H9 (cell line): ENCODE measurements around the gene CHRNA4. TPM values are rescaled to one million over a fixed set of nuclear protein-coding genes. Genes with fewer than 3 reads are reported as not detected.

ENCODE experiments used
- DNase-seq: peaks from one replicate; pipeline ENCODE4 v3.0.0-alpha.2; 2017
- H2AFZ ChIP-seq: one replicate; pipeline ENCODE4 v1.6.1; 2013; ENCODE audit warnings: mild to moderate bottlenecking, low read length, control low read depth, moderate library complexity
- H2AK5ac ChIP-seq: 2 replicates; pipeline ENCODE4 v1.6.1; 2013; ENCODE audit warnings: low read length, control low read depth, mixed read lengths; ENCODE audit not compliant: insufficient read length
- H2BK120ac ChIP-seq: one replicate; pipeline ENCODE4 v1.6.1; 2013; ENCODE audit warnings: low read depth, mild to moderate bottlenecking, low read length, control low read depth, inconsistent platforms; ENCODE audit not compliant: poor library complexity, severe bottlenecking
- H2BK12ac ChIP-seq: 2 replicates; pipeline ENCODE4 v1.6.1; 2013; ENCODE audit warnings: low read length, control low read depth, mixed read lengths, low read depth; ENCODE audit not compliant: insufficient read length
- H2BK15ac ChIP-seq: 2 replicates; pipeline ENCODE4 v1.6.1; 2013; ENCODE audit warnings: low read depth, low read length, control low read depth
- H2BK20ac ChIP-seq: one replicate; pipeline ENCODE4 v1.6.1; 2013; ENCODE audit warnings: low read depth, mild to moderate bottlenecking, low read length, control low read depth, inconsistent platforms; ENCODE audit not compliant: poor library complexity, severe bottlenecking
- H2BK5ac ChIP-seq: 2 replicates; pipeline ENCODE4 v1.6.1; 2013; ENCODE audit warnings: low read length, control low read depth, mixed read lengths; ENCODE audit not compliant: insufficient read length
- H3K14ac ChIP-seq: 2 replicates; pipeline ENCODE4 v1.6.1; 2013; ENCODE audit warnings: low read length, control low read depth; ENCODE audit not compliant: insufficient read depth
- H3K18ac ChIP-seq: 2 replicates; pipeline ENCODE4 v1.6.1; 2013; ENCODE audit warnings: low read depth, mild to moderate bottlenecking, mixed read lengths, low read length, control low read depth; ENCODE audit not compliant: insufficient read length
- H3K23ac ChIP-seq: 2 replicates; pipeline ENCODE4 v1.6.1; 2013; ENCODE audit warnings: low read length, control low read depth, mixed read lengths, low read depth; ENCODE audit not compliant: insufficient read length
- H3K23me2 ChIP-seq: 2 replicates; pipeline ENCODE4 v1.6.1; 2013; ENCODE audit warnings: low read depth, mild to moderate bottlenecking, mixed read lengths, low read length, control low read depth; ENCODE audit not compliant: insufficient read length, poor library complexity, severe bottlenecking
- H3K27ac ChIP-seq: 2 replicates; pipeline ENCODE4 v1.5.1; 2013; ENCODE audit warnings: low read length, control low read depth, mixed read lengths, low read depth; ENCODE audit not compliant: insufficient read length
- H3K27me3 ChIP-seq: 2 replicates; pipeline ENCODE4 v1.6.1; 2013; ENCODE audit warnings: low read length, control low read depth, inconsistent platforms; ENCODE audit not compliant: insufficient read depth
- H3K4ac ChIP-seq: 2 replicates; pipeline ENCODE4 v1.6.1; 2013; ENCODE audit warnings: low read depth, mild to moderate bottlenecking, control low read depth, inconsistent platforms, low read length, moderate library complexity
- H3K4me1 ChIP-seq: 2 replicates; pipeline ENCODE4 v1.6.1; 2013; ENCODE audit warnings: low read length, control low read depth, inconsistent platforms; ENCODE audit not compliant: insufficient read depth
- H3K4me2 ChIP-seq: 2 replicates; pipeline ENCODE4 v1.6.1; 2013; ENCODE audit warnings: low read length, control low read depth, mixed read lengths; ENCODE audit not compliant: insufficient read length, insufficient read depth
- H3K56ac ChIP-seq: 2 replicates; pipeline ENCODE4 v1.6.1; 2013; ENCODE audit warnings: low read depth, mild to moderate bottlenecking, mixed read lengths, low read length, control low read depth; ENCODE audit not compliant: insufficient read length
- H3K79me1 ChIP-seq: 2 replicates; pipeline ENCODE4 v1.6.1; 2013; ENCODE audit warnings: low read depth, mild to moderate bottlenecking, moderate library complexity, low read length, control low read depth, inconsistent platforms; ENCODE audit not compliant: insufficient read depth, poor library complexity, severe bottlenecking
- H3K79me2 ChIP-seq: 2 replicates; pipeline ENCODE4 v1.6.1; 2013; ENCODE audit warnings: low read length, control low read depth, inconsistent platforms; ENCODE audit not compliant: insufficient read depth
- H3K9ac ChIP-seq: 2 replicates; pipeline ENCODE4 v1.6.1; 2013; ENCODE audit warnings: low read length, control low read depth, mixed read lengths; ENCODE audit not compliant: insufficient read length; ENCODE audit errors: extremely low read depth
- H3K9me3 ChIP-seq: one replicate; pipeline ENCODE4 v1.6.1; 2013; ENCODE audit warnings: low read depth, low read length, inconsistent platforms; ENCODE audit not compliant: control insufficient read depth
- H3T11ph ChIP-seq: one replicate; pipeline ENCODE4 v1.6.1; 2013; ENCODE audit warnings: mild to moderate bottlenecking, low read length, control low read depth, inconsistent platforms
- H4K20me1 ChIP-seq: one replicate; pipeline ENCODE4 v1.6.1; 2013; ENCODE audit not compliant: control insufficient read depth, insufficient read length, insufficient read depth
- H4K5ac ChIP-seq: 2 replicates; pipeline ENCODE4 v1.6.1; 2013; ENCODE audit warnings: low read depth, mild to moderate bottlenecking, mixed read lengths, low read length, control low read depth; ENCODE audit not compliant: insufficient read length
- H4K8ac ChIP-seq: replicated peaks from 2 replicates; pipeline ENCODE4 v1.6.1; 2013; ENCODE audit warnings: low read length, control low read depth, mixed read lengths, low read depth; ENCODE audit not compliant: insufficient read length
- H4K91ac ChIP-seq: 2 replicates; pipeline ENCODE4 v1.6.1; 2013; ENCODE audit warnings: low read depth, mild to moderate bottlenecking, moderate library complexity, mixed read lengths, low read length, control low read depth; ENCODE audit not compliant: insufficient read length
- H3K27ac Mint-ChIP-seq, 3 experiments: 2 replicates in 2 of 3; 3 replicates in 1 of 3; pipeline ENCODE4 v1.8.0; 2020 to 2021; ENCODE audit warnings: mixed read lengths in 3 of 3, mild to moderate bottlenecking in 1 of 3, moderate library complexity in 1 of 3
- H3K27me3 Mint-ChIP-seq: 2 replicates; pipeline ENCODE4 v1.8.0; 2021; ENCODE audit warnings: low read depth, mild to moderate bottlenecking, moderate library complexity, mixed read lengths
- H3K36me3 Mint-ChIP-seq, 3 experiments: 2 replicates in 2 of 3; 3 replicates in 1 of 3; pipeline ENCODE4 v1.8.0; 2020 to 2021; ENCODE audit warnings: low read depth in 3 of 3, mixed read lengths in 3 of 3; ENCODE audit not compliant: insufficient read depth in 1 of 3
- H3K4me1 Mint-ChIP-seq, 2 experiments: 2 replicates each; pipeline ENCODE4 v1.8.0; 2020; ENCODE audit warnings: mixed read lengths in 2 of 2
- H3K4me3 Mint-ChIP-seq, 2 experiments: 2 replicates in 1 of 2; 3 replicates in 1 of 2; pipeline ENCODE4 v1.8.0; 2020 to 2021; ENCODE audit warnings: mild to moderate bottlenecking in 2 of 2, mixed read lengths in 2 of 2, moderate library complexity in 1 of 2
- H3K9me3 Mint-ChIP-seq, 2 experiments: 2 replicates in 1 of 2; 3 replicates in 1 of 2; pipeline ENCODE4 v1.8.0; 2020; ENCODE audit warnings: mild to moderate bottlenecking in 2 of 2, mixed read lengths in 2 of 2, moderate library complexity in 1 of 2
- CTCF ChIP-seq: fragments of 200-600 bp; sonication (generic); conservative IDR thresholded peaks from 3 replicates; pipeline ENCODE4 v1.8.0; 2021; ENCODE audit warnings: antibody characterized with exemption, mild to moderate bottlenecking
- WGBS: extraction: QIAGEN DNeasy Blood & Tissue Kit; methylation state at CpG from one replicate; pipeline ENCODE4 v1.1.7; 2013; ENCODE audit warnings: missing lambda C conversion rate, low lambda C conversion rate, mixed read lengths; ENCODE audit not compliant: insufficient read length; ENCODE audit errors: extremely low coverage; 5-methylcytosine and 5-hydroxymethylcytosine counted together
- total RNA-seq: library from RNA; stranded (reverse); gene quantifications from 2 replicates; pipeline ENCODE4 v1.2.1, GENCODE V29; 2021

The CHRNA4 gene
- total RNA-seq, 1 experiment from 2014 or later, result 2.5 TPM

DNA sequence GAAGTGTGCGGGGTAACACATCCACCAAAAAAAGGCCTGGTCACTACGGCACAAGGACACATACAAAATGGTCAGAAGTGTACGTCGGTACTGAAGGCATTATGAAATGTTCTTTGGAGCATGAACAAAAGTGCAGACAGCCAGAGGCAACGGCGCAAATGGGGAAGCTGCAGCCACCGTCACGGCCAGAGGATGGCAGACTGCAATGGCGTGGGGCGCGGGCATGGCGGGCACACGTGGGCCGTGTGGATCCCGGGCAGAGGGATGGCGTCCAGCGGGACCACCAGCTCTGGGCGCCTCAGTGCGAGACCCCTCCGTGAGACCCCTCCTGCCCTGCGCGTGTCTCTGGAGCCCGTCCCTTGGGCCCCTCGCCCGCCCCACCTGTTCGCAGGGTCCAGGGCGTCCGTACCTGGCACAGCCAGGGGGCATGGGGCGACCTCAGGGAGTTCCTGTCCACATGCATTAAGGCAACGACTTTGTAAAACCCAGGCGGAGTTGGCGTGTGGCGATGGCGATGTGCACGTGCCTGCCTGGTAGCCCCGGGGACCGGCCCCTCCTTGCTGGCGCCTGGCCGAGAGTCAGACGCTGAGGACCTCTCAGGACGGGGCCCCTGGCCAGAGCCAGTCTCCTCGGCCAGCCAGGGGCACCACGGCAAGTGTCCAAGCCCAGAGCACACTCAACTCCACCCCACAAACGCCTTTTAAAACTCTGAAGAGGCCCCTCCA, 39.5 kb upstream of the CHRNA4 start:
- no peak overlapping the region for H2BK20ac ChIP-seq
- no peaks in the 10 kb centered on the region for H3K9me3 ChIP-seq
- no peaks in the 10 kb centered on the region for H3K4me1 ChIP-seq
- Mint-ChIP-seq H3K4me1 (peaks cover 6 to 29% of the 10 kb centered on the region in 2 experiments), H3K27ac (no peak overlapping the region; a peak in 1 of 7 replicates), H3K36me3 (no peaks in the 10 kb centered on the region), H3K4me3 (no peak overlapping the region; a peak in 1 of 5 replicates), H3K27me3 (peaks cover 12% of the 10 kb centered on the region), H3K9me3 (no peaks in the 10 kb centered on the region; a peak in 1 of 5 replicates)
- H2AK5ac ChIP-seq, result no peak overlapping the region
- H3K23ac ChIP-seq, result no peak overlapping the region
- H3K4me2 ChIP-seq, result no peak overlapping the region
- H3K56ac ChIP-seq, result no peak overlapping the region
- no peak for TF ChIP-seq CTCF
- no peak for DNase-seq
- H3K79me2 ChIP-seq, result no peaks in the 10 kb centered on the region
- H2BK5ac ChIP-seq, result no peak overlapping the region
- no peak overlapping the region for H3K9ac ChIP-seq
- H4K5ac ChIP-seq, result no peak overlapping the region
- no peak overlapping the region for H4K8ac ChIP-seq
- no CpG with 5 or more reads among the region's 44 CpGs for WGBS
- no peak overlapping the region for H2AFZ ChIP-seq
- H3K18ac ChIP-seq, result no peak overlapping the region
- H3T11ph ChIP-seq, result no peak overlapping the region
- H2BK120ac ChIP-seq, result no peak overlapping the region
- no peak overlapping the region for H2BK12ac ChIP-seq
- H3K79me1 ChIP-seq, result no peaks in the 10 kb centered on the region
- no peak overlapping the region for H3K4ac ChIP-seq
- no peak overlapping the region for H3K27ac ChIP-seq
- no peak overlapping the region for H4K91ac ChIP-seq
- no peak overlapping the region for H2BK15ac ChIP-seq
- H3K23me2 ChIP-seq, result no peaks in the 10 kb centered on the region
- H3K14ac ChIP-seq, result no peak overlapping the region
- H4K20me1 ChIP-seq, result no peaks in the 10 kb centered on the region
- no peaks in the 10 kb centered on the region for H3K27me3 ChIP-seq
